Measurements from ENCODE around the gene GARNL3. TPM values are rescaled to one million over a fixed set of nuclear protein-coding genes. Genes with fewer than 3 reads are reported as not detected.

Gene GARNL3
- total and polyA plus RNA-seq, 2 experiments from 2014 or later: 24.8 to 34.2 TPM

DNA sequence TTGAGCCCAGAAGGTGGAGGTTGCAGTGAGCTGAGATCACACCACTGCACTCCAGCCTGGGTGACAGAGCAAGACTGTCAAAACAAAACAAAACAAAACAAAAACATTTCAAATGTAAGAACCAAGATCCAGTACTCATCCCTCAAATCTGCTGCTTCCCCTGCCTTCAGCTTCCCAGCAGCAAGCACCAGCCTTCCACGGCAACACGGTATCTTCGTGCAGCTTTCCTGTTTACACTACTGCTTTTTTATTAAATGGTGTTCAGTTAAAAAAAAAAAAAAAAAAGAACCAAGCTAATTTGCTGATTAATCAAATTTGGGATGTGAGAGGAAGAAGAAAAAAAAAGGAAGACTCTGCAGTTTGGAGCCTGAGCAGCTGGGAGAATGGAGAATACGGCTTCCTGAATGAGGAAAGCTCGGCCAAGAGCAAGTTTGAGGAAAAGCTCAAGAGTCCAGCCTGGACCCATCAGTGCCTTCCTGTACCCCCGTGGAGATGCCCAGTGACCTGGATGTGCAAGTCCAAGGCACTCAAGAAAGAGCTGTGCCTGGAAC, 104.4 kb downstream of the GARNL3 start:
- no peaks in the 10 kb centered on the region for H3K27me3 ChIP-seq
- TF ChIP-seq, protein P1, sequence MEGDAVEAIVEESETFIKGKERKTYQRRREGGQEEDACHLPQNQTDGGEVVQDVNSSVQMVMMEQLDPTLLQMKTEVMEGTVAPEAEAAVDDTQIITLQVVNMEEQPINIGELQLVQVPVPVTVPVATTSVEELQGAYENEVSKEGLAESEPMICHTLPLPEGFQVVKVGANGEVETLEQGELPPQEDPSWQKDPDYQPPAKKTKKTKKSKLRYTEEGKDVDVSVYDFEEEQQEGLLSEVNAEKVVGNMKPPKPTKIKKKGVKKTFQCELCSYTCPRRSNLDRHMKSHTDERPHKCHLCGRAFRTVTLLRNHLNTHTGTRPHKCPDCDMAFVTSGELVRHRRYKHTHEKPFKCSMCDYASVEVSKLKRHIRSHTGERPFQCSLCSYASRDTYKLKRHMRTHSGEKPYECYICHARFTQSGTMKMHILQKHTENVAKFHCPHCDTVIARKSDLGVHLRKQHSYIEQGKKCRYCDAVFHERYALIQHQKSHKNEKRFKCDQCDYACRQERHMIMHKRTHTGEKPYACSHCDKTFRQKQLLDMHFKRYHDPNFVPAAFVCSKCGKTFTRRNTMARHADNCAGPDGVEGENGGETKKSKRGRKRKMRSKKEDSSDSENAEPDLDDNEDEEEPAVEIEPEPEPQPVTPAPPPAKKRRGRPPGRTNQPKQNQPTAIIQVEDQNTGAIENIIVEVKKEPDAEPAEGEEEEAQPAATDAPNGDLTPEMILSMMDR (IDR thresholded peaks at IDR 0.05; ENCODE audit: low read depth, low read length): no peak
- no peak overlapping the region for H3K4me3 ChIP-seq
- H3K27ac ChIP-seq: no peak overlapping the region
- DNase-seq (ENCODE audit: low read depth in 1 of 2, low spot score in 1 of 2): no peak
- no peaks in the 10 kb centered on the region for H3K36me3 ChIP-seq
- H3K9me3 ChIP-seq (ENCODE audit: low read depth): no peaks in the 10 kb centered on the region
- H3K4me1 ChIP-seq (ENCODE audit: low read depth): peaks cover 21% of the 10 kb centered on the region

DNA sequence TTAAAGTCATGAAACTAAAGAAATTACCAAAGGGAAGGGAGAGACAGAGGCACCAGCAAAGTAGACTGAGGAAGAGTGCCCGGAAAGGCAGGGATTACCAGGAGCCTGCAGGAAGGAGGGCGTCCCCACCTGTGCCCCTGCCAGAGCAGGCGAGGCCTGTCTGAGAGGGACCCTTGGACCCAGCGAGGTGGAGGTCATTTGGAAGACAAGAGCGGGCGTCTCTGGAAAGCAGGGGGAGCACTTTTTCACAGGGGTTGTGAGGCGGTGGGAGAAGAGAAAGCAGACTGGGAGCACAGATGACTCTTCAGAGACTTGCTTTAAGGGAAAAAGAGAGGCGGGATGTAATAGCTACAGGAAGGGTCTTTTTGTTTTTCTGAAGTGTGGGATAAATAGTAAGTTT, 104.9 kb downstream of the GARNL3 start:
- H3K4me1 ChIP-seq (ENCODE audit: low read depth): peaks cover 21% of the 10 kb centered on the region
- TF ChIP-seq, protein P1 (IDR thresholded peaks at IDR 0.05; ENCODE audit: low read depth, low read length): no peak
- no peak for DNase-seq (ENCODE audit: low read depth in 1 of 2, low spot score in 1 of 2)
- peak overlapping the region; percentile 85 for H3K27ac ChIP-seq
- no peaks in the 10 kb centered on the region for H3K9me3 ChIP-seq (ENCODE audit: low read depth)
- H3K27me3 ChIP-seq: no peaks in the 10 kb centered on the region
- H3K36me3 ChIP-seq: no peaks in the 10 kb centered on the region
- H3K4me3 ChIP-seq: no peak overlapping the region

DNA sequence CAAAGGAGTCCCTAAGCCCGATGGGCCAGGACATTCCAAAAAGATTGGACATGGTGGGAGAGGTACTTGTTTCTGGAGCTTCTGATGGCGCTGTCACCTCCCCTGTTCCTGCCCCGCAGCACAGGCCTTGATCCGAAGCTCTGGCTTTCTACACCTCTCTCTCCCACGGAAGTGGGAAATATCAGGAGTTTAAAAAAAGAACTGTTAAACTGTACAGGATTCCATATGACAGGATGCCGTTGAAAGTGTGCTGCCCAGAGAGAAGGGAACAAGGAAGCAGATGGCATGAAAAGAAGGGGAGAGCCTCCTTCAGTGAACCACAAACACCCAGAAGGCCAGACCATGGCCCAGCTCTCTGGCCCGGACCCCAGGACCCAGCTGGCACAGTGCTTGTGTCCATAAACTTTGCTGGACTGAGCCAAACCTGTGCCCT, 105.6 kb downstream of the GARNL3 start:
- TF ChIP-seq, protein P1 (IDR thresholded peaks at IDR 0.05; ENCODE audit: low read depth, low read length): no peak
- Histone ChIP-seq H3K4me3 (no peak overlapping the region), H3K27me3 (no peaks in the 10 kb centered on the region), H3K4me1 (ENCODE audit: low read depth) (peaks cover 21% of the 10 kb centered on the region), H3K36me3 (no peaks in the 10 kb centered on the region), H3K9me3 (ENCODE audit: low read depth) (no peaks in the 10 kb centered on the region), H3K27ac (peak overlapping the region; percentile 85)
- peak in 1 of 2 donors; percentile 23 for DNase-seq (ENCODE audit: low read depth in 1 of 2, low spot score in 1 of 2)

DNA sequence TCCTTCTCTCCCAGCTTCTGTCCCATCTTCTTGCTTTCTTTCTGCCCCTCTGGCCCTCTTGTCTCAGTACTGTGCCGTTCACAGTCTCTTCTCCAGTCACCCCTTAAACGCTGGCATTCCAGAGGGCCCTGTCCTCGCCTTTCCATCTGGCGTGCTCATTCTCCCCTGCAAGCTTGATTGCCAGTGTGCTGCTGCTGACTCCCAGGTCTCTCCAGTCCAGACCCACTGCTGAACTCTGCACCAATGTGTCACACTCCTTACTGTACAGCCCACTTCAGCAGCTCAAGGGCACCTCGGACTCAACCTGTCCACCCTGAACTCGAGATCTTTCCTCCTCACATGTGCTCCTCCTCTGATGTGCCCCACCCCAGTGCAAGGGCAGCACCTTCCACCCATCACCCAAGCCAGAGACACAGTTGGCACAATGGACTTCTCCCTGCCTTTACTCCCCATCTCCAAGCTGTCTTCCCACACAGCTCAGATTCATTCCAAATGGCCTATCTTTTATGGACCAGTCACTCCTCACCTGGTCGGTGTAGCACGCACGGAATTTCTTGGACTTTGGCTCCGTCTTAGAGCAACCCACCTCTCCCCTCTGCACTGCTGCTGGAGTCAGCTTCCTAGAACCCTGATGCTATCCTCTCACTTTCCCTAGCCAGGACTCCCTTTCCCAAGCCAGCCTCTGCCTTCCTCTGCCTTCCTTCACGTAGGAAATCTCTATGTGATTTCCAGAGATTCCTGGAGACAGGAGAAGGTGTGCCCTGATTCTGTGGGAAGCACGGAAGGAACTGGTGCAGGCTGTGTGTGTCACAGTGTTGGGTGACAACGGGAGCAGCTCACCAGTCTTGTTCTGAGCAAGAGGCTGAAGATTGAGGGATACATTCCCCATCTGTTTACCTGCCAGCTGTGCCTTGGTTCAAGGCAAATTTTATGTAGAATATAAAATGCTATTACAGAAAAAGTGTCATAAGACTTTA, 106.4 kb downstream of the GARNL3 start:
- H3K27ac ChIP-seq: peak overlapping the region; percentile 85
- no peaks in the 10 kb centered on the region for H3K9me3 ChIP-seq (ENCODE audit: low read depth)
- no peaks in the 10 kb centered on the region for H3K27me3 ChIP-seq
- H3K4me1 ChIP-seq (ENCODE audit: low read depth): peaks cover 21% of the 10 kb centered on the region
- H3K4me3 ChIP-seq: no peak overlapping the region
- no peaks in the 10 kb centered on the region for H3K36me3 ChIP-seq
- TF ChIP-seq, protein P1 (IDR thresholded peaks at IDR 0.05; ENCODE audit: low read depth, low read length): no peak
- peak in 1 of 2 donors; percentile 29 for DNase-seq (ENCODE audit: low read depth in 1 of 2, low spot score in 1 of 2)

DNA sequence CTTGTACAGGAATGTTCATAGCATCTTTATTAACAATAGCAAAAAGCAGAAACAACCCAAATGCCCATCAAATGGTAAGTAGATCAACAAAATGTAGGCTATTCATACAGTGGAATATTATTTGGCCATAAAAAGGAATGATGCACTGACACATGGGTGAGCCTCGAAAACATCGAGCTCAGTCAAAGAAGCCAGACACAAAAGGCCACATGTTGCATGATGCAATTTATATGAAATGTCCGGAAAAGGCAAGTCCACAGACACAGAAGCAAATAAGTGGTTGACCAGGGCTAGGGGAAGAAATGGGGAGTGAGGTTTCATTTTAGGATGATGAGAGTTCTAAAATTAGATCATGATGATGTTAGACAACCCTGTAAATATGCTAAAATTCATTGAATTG, 115.9 kb downstream of the GARNL3 start:
- no peaks in the 10 kb centered on the region for H3K36me3 ChIP-seq
- no peak for DNase-seq (ENCODE audit: low read depth in 1 of 2, low spot score in 1 of 2)
- H3K9me3 ChIP-seq (ENCODE audit: low read depth): no peaks in the 10 kb centered on the region
- H3K27me3 ChIP-seq: no peaks in the 10 kb centered on the region
- TF ChIP-seq, protein P1 (IDR thresholded peaks at IDR 0.05; ENCODE audit: low read depth, low read length): no peak
- H3K4me3 ChIP-seq: no peak overlapping the region
- H3K27ac ChIP-seq: no peak overlapping the region
- H3K4me1 ChIP-seq (ENCODE audit: low read depth): no peaks in the 10 kb centered on the region

All from cardiac muscle cell (in vitro differentiated cells and primary cell).